Activated CD4-positive, alpha-beta T cell treated with anti-CD3 and anti-CD28 coated beads, Interleukin-2, amount 50 U/mL, for 4 hours (primary cell): ENCODE data around the gene SMAD5.

ENCODE experiments used
- DNase-seq, 2 experiments: peaks; one replicate each; pipeline ENCODE4 v3.0.0-alpha.2; 2020

SMAD5 gene

GRCh38 chr5:136115183-136115865, 17.3 kb upstream of the SMAD5 start:
- no peak for DNase-seq

DNA sequence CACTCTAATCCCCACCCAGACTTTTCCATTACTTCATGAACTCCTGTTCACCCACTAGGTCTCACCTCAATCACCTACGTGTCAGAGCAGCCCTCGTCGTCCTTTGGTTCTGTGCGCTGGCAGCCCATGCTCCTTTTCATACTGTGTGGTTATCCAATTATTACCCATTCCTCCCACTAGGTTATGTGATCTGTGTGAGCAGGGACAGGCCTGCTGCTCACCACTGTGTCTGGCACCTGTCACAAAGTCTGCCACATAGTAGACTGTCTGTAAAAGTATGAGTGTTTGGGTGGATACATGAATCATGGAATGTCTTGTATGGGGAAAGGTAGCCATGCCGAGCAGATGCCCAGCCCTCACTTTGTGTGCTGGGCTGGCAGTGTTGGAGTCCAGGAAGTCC, 12.1 kb upstream of the SMAD5 start:
- DNase-seq: no peak

GRCh38 chr5:136123236-136123768, 9.3 kb upstream of the SMAD5 start:
- DNase-seq: no peak

GRCh38 chr5:136127560-136127959, 5.1 kb upstream of the SMAD5 start:
- DNase-seq: no peak

- DNase-seq: no peak
These were observed 4.2 kb upstream of the SMAD5 start for GRCh38 chr5:136128481-136128880.

DNA sequence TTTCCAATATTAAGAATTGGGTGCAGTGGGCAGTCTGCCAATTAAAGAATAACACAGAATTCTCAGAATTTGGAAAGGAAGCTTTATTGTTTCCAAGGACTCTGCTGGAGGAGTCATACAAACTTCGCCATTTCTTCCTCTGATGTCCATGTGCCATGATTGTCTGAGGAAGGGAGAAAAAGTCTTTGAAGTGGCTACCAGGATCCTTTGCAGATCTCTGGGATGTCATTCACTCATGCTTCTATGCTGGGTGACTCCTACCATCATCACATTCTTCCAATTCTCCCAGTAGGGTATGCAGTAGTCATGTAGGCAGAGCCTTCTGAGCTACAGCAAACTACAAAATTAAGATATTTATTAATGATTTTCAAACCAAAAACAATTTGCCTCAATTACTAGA, 3.2 kb upstream of the SMAD5 start:
- no peak for DNase-seq

- DNase-seq: no peak
These were observed 2.1 kb upstream of the SMAD5 start for GRCh38 chr5:136130581-136130980.

DNA sequence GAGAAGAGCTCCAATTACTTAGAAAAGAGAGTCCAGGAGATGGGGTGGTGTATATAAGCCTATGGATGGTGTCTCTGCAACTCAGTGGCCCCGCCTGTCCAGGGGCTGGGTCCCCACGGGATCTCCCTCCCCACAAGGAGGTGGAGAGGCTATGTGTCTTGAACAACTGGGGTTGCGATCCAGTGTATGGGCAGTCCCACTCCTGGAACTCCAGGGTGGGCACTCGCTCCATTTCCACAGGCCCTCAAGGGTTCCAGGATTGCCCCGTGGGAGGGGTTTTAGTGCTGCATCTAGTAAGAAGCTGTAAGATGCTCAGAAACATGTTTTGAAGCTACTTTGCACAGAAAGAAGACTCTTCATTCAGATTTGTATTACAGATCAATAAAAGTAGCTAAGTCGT, 558 bp upstream of the SMAD5 start:
- no peak for DNase-seq

DNA sequence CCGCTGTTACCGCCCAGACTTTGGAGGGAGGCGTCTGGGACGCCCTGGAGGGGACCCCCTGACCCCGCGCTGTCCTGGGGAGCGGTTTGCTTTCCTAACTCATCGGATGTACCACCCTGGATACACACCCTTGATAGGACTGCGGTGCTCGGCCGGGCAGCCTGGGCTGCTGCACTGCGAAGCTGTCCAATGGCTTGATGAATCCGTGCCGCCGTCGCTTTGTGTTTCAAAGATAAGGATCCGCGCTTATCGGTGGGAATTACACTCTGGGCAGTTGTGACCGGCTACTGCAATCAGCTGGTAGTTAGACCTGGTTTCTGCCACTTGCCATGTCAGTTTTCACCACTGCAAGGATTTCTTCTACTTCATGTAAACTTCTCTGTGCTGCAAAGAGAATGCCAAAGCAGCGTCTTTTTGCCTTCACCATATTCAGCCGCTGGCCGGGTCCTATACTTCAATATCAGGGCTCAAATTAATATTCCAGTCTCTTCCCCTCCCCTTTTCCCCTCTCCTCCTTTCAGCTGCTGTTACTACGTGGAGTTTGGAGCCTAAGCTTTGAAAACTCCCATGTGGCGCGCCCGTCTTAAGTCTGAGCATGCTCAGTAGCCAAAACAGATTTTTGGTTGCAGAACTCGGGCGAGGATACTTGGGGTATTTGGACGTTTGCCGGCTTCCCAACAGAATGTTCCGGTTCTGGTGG, 727 bp downstream of the SMAD5 start:
- no peak for DNase-seq

GRCh38 chr5:136133922-136134379, 1.3 kb downstream of the SMAD5 start:
- DNase-seq: no peak

DNA sequence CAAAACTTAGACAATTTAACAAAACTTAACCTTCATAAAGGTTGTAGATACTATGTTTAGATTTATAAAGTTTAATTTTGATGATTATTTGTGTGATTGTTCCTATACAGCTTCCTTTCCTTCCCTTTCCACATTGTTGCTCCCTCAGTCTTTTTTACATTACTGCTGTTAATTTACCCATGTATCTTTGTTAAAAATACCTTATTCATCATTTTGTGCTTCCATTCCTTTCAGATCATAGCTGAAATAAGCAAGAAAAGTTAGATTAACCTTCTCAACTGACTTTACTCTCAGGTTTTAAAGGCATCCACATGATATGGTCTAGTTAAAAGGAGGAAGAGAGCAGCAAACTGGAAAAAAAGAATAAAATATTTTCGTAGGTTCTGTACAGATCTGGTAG, 2.0 kb downstream of the SMAD5 start:
- no peak for DNase-seq

GRCh38 chr5:136135536-136135935, 2.9 kb downstream of the SMAD5 start:
- DNase-seq: no peak

GRCh38 chr5:136137497-136138220, 5.0 kb downstream of the SMAD5 start:
- DNase-seq: no peak

DNA sequence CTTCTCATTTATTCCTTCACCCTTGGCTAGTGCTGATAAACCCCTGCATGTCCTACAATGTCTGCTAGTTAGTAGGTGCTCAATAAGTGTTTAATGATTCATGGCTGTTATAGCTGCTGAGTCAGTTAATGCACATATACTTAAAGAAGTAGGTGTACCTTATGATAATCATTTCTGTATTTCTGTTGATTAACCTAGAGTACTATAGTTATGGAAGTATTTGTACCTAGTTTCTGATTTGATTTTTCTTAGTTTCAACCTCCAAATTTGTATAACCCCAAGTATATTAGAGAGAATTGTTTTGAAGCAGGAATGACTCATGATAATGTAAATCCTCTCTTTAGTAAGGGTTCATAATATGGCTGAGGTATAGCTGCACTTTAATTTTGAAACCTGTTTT, 8.9 kb downstream of the SMAD5 start:
- no peak for DNase-seq

GRCh38 chr5:136143312-136143711, 10.7 kb downstream of the SMAD5 start:
- DNase-seq: no peak

- no peak for DNase-seq
These were observed 11.1 kb downstream of the SMAD5 start for GRCh38 chr5:136143763-136144162.

GRCh38 chr5:136145030-136145429, 12.4 kb downstream of the SMAD5 start:
- no peak for DNase-seq

- DNase-seq: no peak
These were observed 13.6 kb downstream of the SMAD5 start for GRCh38 chr5:136146201-136146600.

DNA sequence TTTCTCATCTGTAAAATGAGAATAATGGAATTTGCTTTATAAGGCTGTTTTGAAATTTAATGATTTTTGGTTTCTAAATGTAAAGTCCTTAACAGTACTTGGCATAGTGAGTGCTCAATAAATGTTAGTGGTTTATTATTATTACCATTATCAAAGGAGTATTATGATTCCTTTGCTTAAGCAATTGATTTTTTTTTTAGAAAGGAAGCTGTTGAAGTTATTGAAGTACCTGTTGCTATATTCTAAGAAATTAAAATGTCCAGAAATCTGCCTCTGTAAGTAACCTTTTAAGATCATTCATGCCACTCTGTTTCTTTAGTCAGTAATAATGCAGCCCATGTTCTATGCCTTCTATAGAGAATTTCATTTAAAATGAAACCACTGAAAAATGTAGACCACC, 15.0 kb downstream of the SMAD5 start:
- no peak for DNase-seq

DNA sequence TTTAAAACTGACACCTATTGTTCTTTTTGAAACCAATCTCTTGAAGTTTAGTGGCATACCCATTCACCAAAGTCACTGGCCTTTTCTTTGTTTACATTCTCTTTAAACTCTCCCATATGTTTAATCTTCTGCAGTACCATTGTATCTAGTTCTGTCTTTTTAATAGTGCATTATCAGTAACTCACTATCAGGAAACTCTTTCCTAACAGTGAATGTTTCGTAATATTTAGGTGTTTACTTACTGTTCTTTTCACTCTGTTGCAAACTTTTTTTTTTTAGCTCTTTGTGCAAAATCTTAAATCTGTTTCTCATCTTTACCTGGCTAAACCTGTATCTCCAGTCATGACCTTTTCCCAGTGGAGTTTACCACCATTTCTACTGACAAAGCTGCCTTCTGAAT, 17.2 kb downstream of the SMAD5 start:
- no peak for DNase-seq

- no peak for DNase-seq
These were observed 21.1 kb downstream of the SMAD5 start for GRCh38 chr5:136153581-136154236.

DNA sequence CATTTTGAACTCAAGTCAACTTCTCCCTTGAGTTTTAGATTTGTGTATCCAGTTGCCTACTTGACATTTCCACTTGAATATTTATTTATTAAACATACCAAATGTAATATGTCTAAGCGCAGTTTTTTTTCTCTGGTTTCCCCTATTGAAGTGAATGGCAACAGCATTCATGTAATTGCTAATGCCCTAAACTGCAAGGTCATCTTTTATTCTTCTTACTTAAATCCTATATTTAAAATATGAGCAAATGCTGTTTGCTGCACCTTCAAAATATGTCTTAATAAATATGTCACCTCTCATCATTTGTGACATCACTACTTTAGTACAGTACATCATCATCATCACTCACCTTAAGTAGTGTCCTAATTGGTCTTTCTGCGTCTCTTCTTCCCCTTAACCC, 22.4 kb downstream of the SMAD5 start:
- no peak for DNase-seq

DNA sequence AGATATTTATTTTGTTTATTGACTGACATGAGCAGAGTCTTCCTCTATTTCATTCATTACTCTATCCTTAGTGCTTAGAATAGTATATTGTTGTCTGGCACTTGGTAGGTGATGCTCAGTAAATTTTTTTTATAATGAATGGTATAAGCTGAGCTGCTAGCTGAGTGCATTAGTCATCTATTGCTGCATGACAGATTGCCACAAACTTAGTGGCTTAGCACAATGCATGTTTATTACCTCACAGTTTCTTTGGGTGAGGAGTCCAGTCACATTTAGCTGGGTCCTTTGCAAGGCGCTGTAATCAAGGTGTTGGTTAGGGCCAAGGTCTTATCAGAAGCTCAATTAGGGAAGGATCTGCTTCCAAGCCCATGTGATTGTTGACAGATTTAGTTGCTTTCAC, 23.1 kb downstream of the SMAD5 start:
- no peak for DNase-seq
